Stimulated activated CD4-positive, alpha-beta T cell treated with anti-CD3 and anti-CD28 coated beads, Interleukin-1b, Interleukin-23, amount 100 ng/mL, for 1 hour (primary cell): ENCODE data around the gene TTC39C.
"Not testable (repeated sequence)": the region's sequence is repeated elsewhere in the genome, so short reads cannot be mapped to it uniquely, and the experiment has no call there.

ENCODE experiments used
- DNase-seq, 2 donors: peaks; one replicate each; pipeline ENCODE4 v3.0.0-alpha.2; 2020; ENCODE audit warnings: low read depth in 2 of 2

TTC39C gene

GRCh38 chr18:24018299-24018886, 3.8 kb downstream of the TTC39C start:
- no peak for DNase-seq

- DNase-seq, result no peak
Measured at GRCh38 chr18:24019641-24020331, 5.2 kb downstream of the TTC39C start.

DNA sequence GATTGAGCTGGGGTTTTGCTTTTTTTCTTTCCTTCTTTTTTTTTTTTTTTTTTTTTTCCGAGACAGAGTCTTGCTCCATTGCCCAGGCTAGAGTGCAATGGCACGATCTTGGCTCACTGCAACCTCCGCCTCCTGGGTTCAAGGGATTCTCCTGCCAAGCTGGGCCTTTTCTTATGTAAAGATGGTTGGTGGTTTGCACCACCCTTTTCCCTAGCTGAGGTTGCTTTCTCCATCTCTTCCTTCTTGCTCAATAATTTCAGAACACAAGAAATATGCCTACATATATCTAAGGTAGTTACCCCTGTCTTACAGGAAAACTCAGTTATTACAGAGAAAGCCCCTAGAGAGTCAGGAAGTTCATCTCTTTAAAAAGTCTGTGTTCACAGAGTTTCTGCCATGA, 7.0 kb downstream of the TTC39C start:
- no peak for DNase-seq

GRCh38 chr18:24022161-24022560, 7.6 kb downstream of the TTC39C start:
- no peak for DNase-seq

GRCh38 chr18:24023185-24023814, 8.7 kb downstream of the TTC39C start:
- DNase-seq, result no peak

- DNase-seq, result no peak
Measured at GRCh38 chr18:24024425-24024824, 9.9 kb downstream of the TTC39C start.

DNA sequence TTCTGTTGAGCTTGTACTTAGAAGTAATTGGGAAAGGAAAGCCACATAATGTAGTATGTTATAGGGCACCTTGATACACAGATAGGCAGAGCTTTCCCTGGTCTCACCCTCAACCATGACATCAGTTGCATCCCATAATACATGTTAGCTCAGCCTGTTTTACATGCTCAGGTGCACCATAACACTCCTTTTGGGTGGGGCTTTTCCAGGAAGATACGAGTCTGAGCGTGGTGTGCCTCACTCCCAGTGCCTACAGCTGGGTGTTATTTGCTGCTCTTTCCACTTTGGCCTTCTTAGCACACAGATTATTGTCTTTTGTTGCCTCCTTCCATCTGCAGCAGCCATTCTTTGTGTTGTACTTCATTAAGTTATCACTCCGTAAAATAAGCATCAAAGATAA, 11.9 kb downstream of the TTC39C start:
- DNase-seq, result no peak

DNA sequence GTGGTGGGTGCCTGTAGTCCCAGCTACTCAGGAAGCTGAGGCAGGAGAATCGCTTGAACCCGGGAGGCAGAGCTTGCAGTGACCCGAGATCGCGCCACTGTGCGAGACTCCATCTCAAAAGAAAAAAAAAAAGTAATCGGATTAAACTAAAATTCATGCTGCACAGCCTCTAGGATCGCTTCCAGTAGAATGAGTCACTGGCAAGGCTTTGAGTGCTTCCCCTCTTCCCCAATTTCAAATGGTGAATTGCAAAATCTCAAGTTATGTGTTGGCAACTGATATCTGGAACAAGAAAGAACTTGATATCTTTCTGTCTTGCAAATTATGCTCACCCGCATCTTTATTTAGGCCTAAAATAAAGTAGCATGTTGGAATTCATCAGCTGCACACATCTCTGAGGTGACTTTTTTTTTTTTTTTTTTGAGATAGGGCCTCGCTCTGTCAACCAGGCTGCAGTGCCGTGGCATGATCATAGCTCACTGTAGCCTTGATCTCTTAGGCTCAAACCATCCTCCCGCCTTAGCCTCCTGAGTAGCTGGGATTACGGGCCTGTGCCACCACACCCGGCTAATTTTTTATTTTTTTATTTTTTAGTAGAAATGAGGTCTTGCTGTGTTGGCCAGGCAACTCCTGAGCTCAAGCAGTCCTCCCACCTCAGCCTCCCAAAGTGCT, 12.7 kb downstream of the TTC39C start:
- DNase-seq, result no peak

DNA sequence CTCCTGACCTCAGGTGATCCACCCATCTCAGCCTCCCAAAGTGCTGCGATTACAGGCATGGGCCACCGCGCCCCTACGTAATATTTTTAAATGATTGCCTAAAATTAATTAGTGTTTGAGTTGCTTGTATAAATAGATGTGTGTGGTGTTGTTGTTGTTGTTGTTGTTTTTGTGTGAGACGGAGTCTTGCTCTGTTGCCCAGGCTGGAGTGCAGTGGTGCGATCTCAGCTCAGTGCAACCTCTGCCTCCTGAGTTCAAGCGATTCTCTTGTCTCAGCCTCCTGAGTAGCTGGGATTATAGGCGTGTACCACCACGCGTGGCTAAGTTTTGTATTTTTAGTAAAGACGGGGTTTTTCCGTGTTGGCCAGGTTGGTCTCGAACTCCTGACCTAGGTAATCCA, 14.4 kb downstream of the TTC39C start:
- not testable (repeated sequence) for DNase-seq

- no peak for DNase-seq
Measured at GRCh38 chr18:24031318-24031717, 16.8 kb downstream of the TTC39C start.

- DNase-seq, result no peak
Measured at GRCh38 chr18:24031916-24032315, 17.4 kb downstream of the TTC39C start.

- no peak for DNase-seq
Measured at GRCh38 chr18:24033641-24034412, 19.3 kb downstream of the TTC39C start.

DNA sequence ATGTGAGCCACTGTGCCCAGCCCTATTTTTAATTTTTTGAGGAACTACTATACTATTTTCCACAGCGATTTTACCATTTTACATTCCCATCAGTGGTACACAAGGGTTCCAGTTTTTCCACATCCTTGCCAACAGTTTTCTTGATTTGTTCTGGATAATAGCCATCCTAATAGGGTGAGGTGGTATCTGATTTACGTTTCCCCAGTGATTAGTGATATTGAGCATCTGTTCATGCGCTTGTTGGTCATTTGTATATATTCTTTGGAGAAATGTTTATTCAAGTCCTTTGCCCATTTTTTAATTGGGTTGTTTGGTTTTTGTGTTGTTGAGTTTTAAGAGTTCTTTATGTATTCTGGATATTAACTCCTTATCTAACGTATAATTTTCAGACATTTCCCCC, 20.8 kb downstream of the TTC39C start:
- DNase-seq, result no peak

- DNase-seq, result no peak
Measured at GRCh38 chr18:24039671-24040070, 25.1 kb downstream of the TTC39C start.

GRCh38 chr18:24041691-24042090, 27.1 kb downstream of the TTC39C start:
- DNase-seq, result no peak

- DNase-seq, result no peak
Measured at GRCh38 chr18:24043403-24043802, 28.8 kb downstream of the TTC39C start.

DNA sequence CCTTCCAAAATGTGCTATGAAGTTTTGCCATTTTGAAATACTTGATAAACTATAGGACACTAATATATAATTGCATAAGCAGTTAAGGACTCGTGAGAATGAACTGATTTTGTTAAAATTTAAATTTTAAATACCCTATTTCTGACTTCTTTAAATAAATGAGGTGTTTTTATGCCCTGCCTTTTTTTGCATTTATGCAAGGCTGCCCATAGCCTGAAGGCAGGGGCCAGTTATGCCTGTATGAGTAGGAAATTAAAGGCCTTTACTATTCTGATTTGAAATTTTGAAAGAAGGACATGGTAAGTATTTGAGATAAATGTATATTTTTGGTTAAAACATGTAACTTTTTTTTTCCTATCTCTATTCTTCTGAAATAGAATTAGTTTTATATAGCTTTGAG, 33.7 kb downstream of the TTC39C start:
- DNase-seq, result no peak

GRCh38 chr18:24049142-24049541, 34.6 kb downstream of the TTC39C start:
- no peak for DNase-seq

GRCh38 chr18:24051031-24051947, 36.7 kb downstream of the TTC39C start:
- DNase-seq, result no peak

DNA sequence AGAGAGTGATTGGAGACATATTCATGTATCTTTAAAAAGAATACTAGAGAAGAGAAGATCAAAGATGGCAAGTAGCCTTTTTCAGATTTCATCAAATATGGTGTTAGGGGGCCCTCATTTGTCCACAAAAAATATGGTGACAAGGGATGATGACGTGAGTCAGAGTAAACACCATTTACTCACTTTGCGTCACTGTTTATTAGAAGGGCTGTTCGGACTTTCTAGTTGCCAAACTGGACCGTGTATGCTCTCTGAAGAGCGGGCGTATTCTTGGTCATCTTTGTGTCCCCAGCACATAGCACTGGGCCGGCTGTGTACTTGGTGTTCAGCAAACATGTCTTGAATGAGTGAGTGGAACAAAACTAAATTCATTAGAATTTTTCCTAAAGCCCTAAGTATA, 37.5 kb downstream of the TTC39C start:
- DNase-seq, result no peak

GRCh38 chr18:24053211-24053610, 38.7 kb downstream of the TTC39C start:
- DNase-seq, result no peak
